ENCODE data around the gene GREB1.

GREB1 gene

GRCh38 chr2:11568436-11568835 lies 34.6 kb downstream of the GREB1 start:
- H3K27ac ChIP-seq (ENCODE audit: low read depth, low read length), result no peak overlapping the region
- H3K79me2 ChIP-seq (ENCODE audit: insufficient read depth, low read length), result no peaks in the 10 kb centered on the region
- H3K4me2 ChIP-seq (ENCODE audit: low read depth, low read length, poor library complexity, severe bottlenecking), result no peak overlapping the region
- H3F3A ChIP-seq (ENCODE audit: insufficient read depth), result no peaks in the 10 kb centered on the region
- no peak for TF ChIP-seq EZH2phosphoT487 (conservative IDR thresholded peaks at IDR 0.05; ENCODE audit: low read length)
- TF ChIP-seq, protein P1, sequence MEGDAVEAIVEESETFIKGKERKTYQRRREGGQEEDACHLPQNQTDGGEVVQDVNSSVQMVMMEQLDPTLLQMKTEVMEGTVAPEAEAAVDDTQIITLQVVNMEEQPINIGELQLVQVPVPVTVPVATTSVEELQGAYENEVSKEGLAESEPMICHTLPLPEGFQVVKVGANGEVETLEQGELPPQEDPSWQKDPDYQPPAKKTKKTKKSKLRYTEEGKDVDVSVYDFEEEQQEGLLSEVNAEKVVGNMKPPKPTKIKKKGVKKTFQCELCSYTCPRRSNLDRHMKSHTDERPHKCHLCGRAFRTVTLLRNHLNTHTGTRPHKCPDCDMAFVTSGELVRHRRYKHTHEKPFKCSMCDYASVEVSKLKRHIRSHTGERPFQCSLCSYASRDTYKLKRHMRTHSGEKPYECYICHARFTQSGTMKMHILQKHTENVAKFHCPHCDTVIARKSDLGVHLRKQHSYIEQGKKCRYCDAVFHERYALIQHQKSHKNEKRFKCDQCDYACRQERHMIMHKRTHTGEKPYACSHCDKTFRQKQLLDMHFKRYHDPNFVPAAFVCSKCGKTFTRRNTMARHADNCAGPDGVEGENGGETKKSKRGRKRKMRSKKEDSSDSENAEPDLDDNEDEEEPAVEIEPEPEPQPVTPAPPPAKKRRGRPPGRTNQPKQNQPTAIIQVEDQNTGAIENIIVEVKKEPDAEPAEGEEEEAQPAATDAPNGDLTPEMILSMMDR (IDR thresholded peaks at IDR 0.05; ENCODE audit: insufficient read depth, low read length, poor library complexity, severe bottlenecking), result no peak
- no peak overlapping the region for H3K9ac ChIP-seq (ENCODE audit: low read length)
- H3K4me3 ChIP-seq (ENCODE audit: insufficient read depth, low read length, poor library complexity, severe bottlenecking), result no peak overlapping the region
- no peaks in the 10 kb centered on the region for H3K36me3 ChIP-seq (ENCODE audit: low read length)
- H3K9me2 ChIP-seq (replicated peaks; ENCODE audit: insufficient read depth, low read length), result no peaks in the 10 kb centered on the region
- H3K9me3 ChIP-seq (ENCODE audit: insufficient read depth, low read length), result no peaks in the 10 kb centered on the region
- H3K27me3 ChIP-seq (ENCODE audit: low read length), result no peaks in the 10 kb centered on the region
- no peaks in the 10 kb centered on the region for H4K20me1 ChIP-seq (ENCODE audit: low read depth, low read length)
- H2AFZ ChIP-seq (ENCODE audit: low read depth, low read length, severe bottlenecking), result no peak overlapping the region

DNA sequence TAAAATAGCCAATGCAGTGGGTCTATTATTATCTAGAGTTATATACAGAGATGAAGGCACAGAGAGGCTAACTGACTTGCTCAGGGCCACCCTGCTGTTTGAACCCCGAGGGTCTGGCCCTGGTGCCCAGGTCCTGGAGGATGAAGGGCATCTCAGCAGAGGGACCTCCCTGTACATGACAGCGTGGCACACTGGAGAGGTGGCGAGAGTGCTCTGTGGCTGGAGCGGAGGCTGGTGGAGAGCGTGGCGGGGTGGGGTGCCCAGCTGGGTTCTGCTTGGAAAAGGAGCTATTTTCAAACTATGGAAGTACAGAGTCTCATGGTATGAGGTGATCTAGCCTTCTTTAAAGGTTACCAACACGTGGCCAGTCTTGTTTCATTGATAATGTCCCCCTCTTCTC lies 35.8 kb downstream of the GREB1 start:
- H3K9me2 ChIP-seq (replicated peaks; ENCODE audit: insufficient read depth, low read length), result no peaks in the 10 kb centered on the region
- no peak overlapping the region for H3K4me2 ChIP-seq (ENCODE audit: low read depth, low read length, poor library complexity, severe bottlenecking)
- no peak for TF ChIP-seq EZH2phosphoT487 (conservative IDR thresholded peaks at IDR 0.05; ENCODE audit: low read length)
- TF ChIP-seq, protein P1 (IDR thresholded peaks at IDR 0.05; ENCODE audit: insufficient read depth, low read length, poor library complexity, severe bottlenecking), result no peak
- H3K27me3 ChIP-seq (ENCODE audit: low read length), result no peaks in the 10 kb centered on the region
- no peaks in the 10 kb centered on the region for H3K79me2 ChIP-seq (ENCODE audit: insufficient read depth, low read length)
- no peak overlapping the region for H3K27ac ChIP-seq (ENCODE audit: low read depth, low read length)
- no peak overlapping the region for H3K9ac ChIP-seq (ENCODE audit: low read length)
- no peak overlapping the region for H2AFZ ChIP-seq (ENCODE audit: low read depth, low read length, severe bottlenecking)
- no peaks in the 10 kb centered on the region for H3K9me3 ChIP-seq (ENCODE audit: insufficient read depth, low read length)
- no peaks in the 10 kb centered on the region for H3K36me3 ChIP-seq (ENCODE audit: low read length)
- H3K4me3 ChIP-seq (ENCODE audit: insufficient read depth, low read length, poor library complexity, severe bottlenecking), result no peak overlapping the region
- H4K20me1 ChIP-seq (ENCODE audit: low read depth, low read length), result no peaks in the 10 kb centered on the region
- H3F3A ChIP-seq (ENCODE audit: insufficient read depth), result no peaks in the 10 kb centered on the region

- Histone ChIP-seq H3K27me3 (ENCODE audit: low read length) (no peaks in the 10 kb centered on the region), H3K4me3 (ENCODE audit: insufficient read depth, low read length, poor library complexity, severe bottlenecking) (no peak overlapping the region), H3K9me3 (ENCODE audit: insufficient read depth, low read length) (no peaks in the 10 kb centered on the region), H3F3A (ENCODE audit: insufficient read depth) (no peaks in the 10 kb centered on the region), H3K79me2 (ENCODE audit: insufficient read depth, low read length) (no peaks in the 10 kb centered on the region), H2AFZ (ENCODE audit: low read depth, low read length, severe bottlenecking) (no peak overlapping the region), H3K9ac (ENCODE audit: low read length) (no peak overlapping the region), H3K36me3 (ENCODE audit: low read length) (no peaks in the 10 kb centered on the region), H3K27ac (ENCODE audit: low read depth, low read length) (no peak overlapping the region), H3K4me2 (ENCODE audit: low read depth, low read length, poor library complexity, severe bottlenecking) (no peak overlapping the region), H4K20me1 (ENCODE audit: low read depth, low read length) (no peaks in the 10 kb centered on the region), H3K9me2 (replicated peaks; ENCODE audit: insufficient read depth, low read length) (no peaks in the 10 kb centered on the region)
- TF ChIP-seq EZH2phosphoT487 (conservative IDR thresholded peaks at IDR 0.05; ENCODE audit: low read length), result no peak
- TF ChIP-seq, protein P1 (IDR thresholded peaks at IDR 0.05; ENCODE audit: insufficient read depth, low read length, poor library complexity, severe bottlenecking), result no peak
These were observed 37.3 kb downstream of the GREB1 start for GRCh38 chr2:11571170-11571569.
